Stimulated activated naive CD8-positive, alpha-beta T cell treated with anti-CD3 and anti-CD28 coated beads, Interleukin-15, Interleukin-2, amounts not matched to agents 100 ng/mL and 50 ng/mL, for 24 hours (primary cell): ENCODE results near the gene CYTH3.

Experiments
- H3K27ac Mint-ChIP-seq: one replicate; pipeline ENCODE4 v1.8.0; 2021; ENCODE audit warnings: mild to moderate bottlenecking, mixed read lengths
- H3K27me3 Mint-ChIP-seq: one replicate; pipeline ENCODE4 v1.8.0; 2021; ENCODE audit warnings: mixed read lengths
- H3K36me3 Mint-ChIP-seq: one replicate; pipeline ENCODE4 v1.8.0; 2021; ENCODE audit warnings: low read depth, mixed read lengths
- H3K4me1 Mint-ChIP-seq: one replicate; pipeline ENCODE4 v1.8.0; 2021; ENCODE audit warnings: low read depth, mixed read lengths
- H3K4me3 Mint-ChIP-seq: one replicate; pipeline ENCODE4 v1.8.0; 2021; ENCODE audit warnings: mild to moderate bottlenecking, mixed read lengths
- H3K9me3 Mint-ChIP-seq: one replicate; pipeline ENCODE4 v1.8.0; 2021; ENCODE audit warnings: mixed read lengths

CYTH3 gene

GRCh38 chr7:6166443-6166891 lies 106.0 kb downstream of the CYTH3 start:
- H3K27me3 Mint-ChIP-seq: no peaks in the 10 kb centered on the region
- no peaks in the 10 kb centered on the region for H3K4me1 Mint-ChIP-seq
- H3K27ac Mint-ChIP-seq: no peak overlapping the region
- H3K4me3 Mint-ChIP-seq: no peak overlapping the region
- no peaks in the 10 kb centered on the region for H3K36me3 Mint-ChIP-seq
- H3K9me3 Mint-ChIP-seq: no peaks in the 10 kb centered on the region

- H3K36me3 Mint-ChIP-seq: peaks cover under 1% of the 10 kb centered on the region
- H3K27me3 Mint-ChIP-seq: no peaks in the 10 kb centered on the region
- H3K27ac Mint-ChIP-seq: no peak overlapping the region
- no peaks in the 10 kb centered on the region for H3K4me1 Mint-ChIP-seq
- H3K4me3 Mint-ChIP-seq: no peak overlapping the region
- no peaks in the 10 kb centered on the region for H3K9me3 Mint-ChIP-seq
Measured at GRCh38 chr7:6165521-6166320, 106.7 kb downstream of the CYTH3 start.

GRCh38 chr7:6165075-6165474 lies 107.3 kb downstream of the CYTH3 start:
- no peaks in the 10 kb centered on the region for H3K4me1 Mint-ChIP-seq
- peaks cover 5% of the 10 kb centered on the region for H3K36me3 Mint-ChIP-seq
- H3K9me3 Mint-ChIP-seq: no peaks in the 10 kb centered on the region
- no peaks in the 10 kb centered on the region for H3K27me3 Mint-ChIP-seq
- no peak overlapping the region for H3K4me3 Mint-ChIP-seq
- no peak overlapping the region for H3K27ac Mint-ChIP-seq

- H3K4me3 Mint-ChIP-seq: no peak overlapping the region
- H3K27ac Mint-ChIP-seq: no peak overlapping the region
- H3K4me1 Mint-ChIP-seq: no peaks in the 10 kb centered on the region
Measured at GRCh38 chr7:6164491-6164890, 107.9 kb downstream of the CYTH3 start.

GRCh38 chr7:6164010-6164409 lies 108.4 kb downstream of the CYTH3 start:
- Mint-ChIP-seq H3K27ac (no peak overlapping the region), H3K4me3 (no peak overlapping the region), H3K27me3 (no peaks in the 10 kb centered on the region), H3K9me3 (no peaks in the 10 kb centered on the region), H3K36me3 (peaks cover 10% of the 10 kb centered on the region), H3K4me1 (no peaks in the 10 kb centered on the region)

More at GRCh38 chr7:6164491-6164890, 107.9 kb downstream of the CYTH3 start:
- Mint-ChIP-seq H3K36me3 (peaks cover 5% of the 10 kb centered on the region), H3K9me3 (no peaks in the 10 kb centered on the region), H3K27me3 (no peaks in the 10 kb centered on the region)

GRCh38 chr7:6163402-6163801 lies 109.0 kb downstream of the CYTH3 start:
- Mint-ChIP-seq H3K4me3 (no peak overlapping the region), H3K9me3 (no peaks in the 10 kb centered on the region), H3K27me3 (no peaks in the 10 kb centered on the region), H3K36me3 (peaks cover 12% of the 10 kb centered on the region), H3K27ac (no peak overlapping the region), H3K4me1 (no peaks in the 10 kb centered on the region)

- Mint-ChIP-seq H3K27ac (no peak overlapping the region), H3K36me3 (peaks cover 13% of the 10 kb centered on the region), H3K4me3 (no peak overlapping the region), H3K27me3 (no peaks in the 10 kb centered on the region), H3K4me1 (no peaks in the 10 kb centered on the region), H3K9me3 (no peaks in the 10 kb centered on the region)
Measured at GRCh38 chr7:6162650-6163366, 109.6 kb downstream of the CYTH3 start.

- no peaks in the 10 kb centered on the region for H3K9me3 Mint-ChIP-seq
- no peaks in the 10 kb centered on the region for H3K4me1 Mint-ChIP-seq
- no peak overlapping the region for H3K4me3 Mint-ChIP-seq
- no peaks in the 10 kb centered on the region for H3K27me3 Mint-ChIP-seq
- no peak overlapping the region for H3K27ac Mint-ChIP-seq
- H3K36me3 Mint-ChIP-seq: peaks cover 16% of the 10 kb centered on the region
Measured at GRCh38 chr7:6162331-6162620, 110.1 kb downstream of the CYTH3 start.

- no peak overlapping the region for H3K27ac Mint-ChIP-seq
- H3K9me3 Mint-ChIP-seq: no peaks in the 10 kb centered on the region
- H3K4me3 Mint-ChIP-seq: no peak overlapping the region
- no peaks in the 10 kb centered on the region for H3K27me3 Mint-ChIP-seq
- no peaks in the 10 kb centered on the region for H3K4me1 Mint-ChIP-seq
- H3K36me3 Mint-ChIP-seq: peaks cover 18% of the 10 kb centered on the region
Measured at GRCh38 chr7:6161463-6162330, 110.7 kb downstream of the CYTH3 start.

GRCh38 chr7:6160191-6160623 lies 112.2 kb downstream of the CYTH3 start:
- Mint-ChIP-seq H3K4me3 (no peak overlapping the region), H3K36me3 (peaks cover 30% of the 10 kb centered on the region), H3K27me3 (no peaks in the 10 kb centered on the region), H3K4me1 (no peaks in the 10 kb centered on the region), H3K27ac (no peak overlapping the region), H3K9me3 (no peaks in the 10 kb centered on the region)

GRCh38 chr7:6159524-6160031 lies 112.8 kb downstream of the CYTH3 start:
- H3K36me3 Mint-ChIP-seq: peaks cover 36% of the 10 kb centered on the region
- H3K9me3 Mint-ChIP-seq: no peaks in the 10 kb centered on the region
- H3K27ac Mint-ChIP-seq: no peak overlapping the region
- no peaks in the 10 kb centered on the region for H3K4me1 Mint-ChIP-seq
- no peak overlapping the region for H3K4me3 Mint-ChIP-seq
- no peaks in the 10 kb centered on the region for H3K27me3 Mint-ChIP-seq

- H3K9me3 Mint-ChIP-seq: no peaks in the 10 kb centered on the region
- H3K36me3 Mint-ChIP-seq: peaks cover 36% of the 10 kb centered on the region
- no peaks in the 10 kb centered on the region for H3K4me1 Mint-ChIP-seq
- H3K27ac Mint-ChIP-seq: no peak overlapping the region
- H3K27me3 Mint-ChIP-seq: no peaks in the 10 kb centered on the region
- no peak overlapping the region for H3K4me3 Mint-ChIP-seq
Measured at GRCh38 chr7:6159097-6159483, 113.3 kb downstream of the CYTH3 start.

- no peak overlapping the region for H3K27ac Mint-ChIP-seq
- no peaks in the 10 kb centered on the region for H3K27me3 Mint-ChIP-seq
- no peaks in the 10 kb centered on the region for H3K4me1 Mint-ChIP-seq
- no peaks in the 10 kb centered on the region for H3K9me3 Mint-ChIP-seq
- H3K4me3 Mint-ChIP-seq: no peak overlapping the region
- H3K36me3 Mint-ChIP-seq: peaks cover 36% of the 10 kb centered on the region
Measured at GRCh38 chr7:6158424-6159096, 113.9 kb downstream of the CYTH3 start.

- Mint-ChIP-seq H3K4me1 (no peaks in the 10 kb centered on the region), H3K9me3 (no peaks in the 10 kb centered on the region), H3K27ac (no peak overlapping the region), H3K36me3 (peaks cover 42% of the 10 kb centered on the region), H3K27me3 (no peaks in the 10 kb centered on the region), H3K4me3 (no peak overlapping the region)
Measured at GRCh38 chr7:6157685-6158423, 114.6 kb downstream of the CYTH3 start.
